ENCODE measurements around the gene KCTD2.
"Not testable (repeated sequence)": the region's sequence is repeated elsewhere in the genome, so short reads cannot be mapped to it uniquely, and the experiment has no call there.

Gene KCTD2

GRCh38 chr17:75051941-75052340, 4.9 kb downstream of the KCTD2 start:
- DNase-seq (ENCODE audit: low spot score), result no peak

DNA sequence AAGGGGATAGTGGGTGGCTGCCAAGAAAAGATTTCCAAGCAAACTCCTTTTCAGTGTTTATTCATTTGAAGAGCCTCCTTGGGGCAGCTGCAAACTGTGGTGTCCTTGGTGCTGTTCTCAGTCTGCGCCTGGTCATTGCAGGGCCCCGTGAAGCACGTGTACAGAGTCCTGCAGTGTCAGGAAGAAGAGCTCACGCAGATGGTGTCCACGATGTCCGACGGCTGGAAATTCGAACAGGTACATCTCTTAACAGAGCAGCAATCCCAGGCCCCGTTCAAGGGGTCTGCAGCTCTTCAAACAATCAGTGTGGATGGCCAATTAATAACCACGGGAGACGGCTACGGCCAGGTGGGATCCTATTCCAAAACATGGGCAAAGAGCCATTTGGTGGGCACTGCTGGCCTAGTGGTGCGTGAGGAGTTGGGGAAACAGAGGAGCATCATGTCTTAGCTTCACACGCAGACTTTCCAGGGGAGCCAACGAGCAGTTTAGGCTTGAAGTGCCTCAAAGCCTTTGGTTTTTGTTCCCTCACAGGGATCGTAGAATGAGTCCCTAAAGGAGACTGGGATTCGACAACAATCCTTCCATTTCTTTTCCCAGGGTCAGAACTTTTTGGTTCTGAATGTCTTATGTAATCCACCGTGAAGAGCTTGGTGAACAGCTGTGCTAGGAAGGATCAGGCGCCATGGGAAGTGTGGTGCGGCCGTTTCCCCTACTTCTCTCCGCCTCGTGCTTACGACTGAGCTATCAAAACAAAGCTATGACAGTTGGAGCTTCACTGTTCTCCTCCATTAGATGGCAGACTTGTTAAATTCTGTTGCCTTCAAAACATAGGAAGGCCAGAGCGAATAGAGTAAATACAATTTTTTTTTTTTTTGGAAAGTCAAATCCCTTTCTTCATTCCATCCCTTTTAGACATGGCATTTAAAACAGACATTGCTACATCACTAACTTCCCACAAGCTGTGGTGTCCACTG, 12.6 kb downstream of the KCTD2 start:
- peak; percentile 77 for DNase-seq (ENCODE audit: low spot score)

DNA sequence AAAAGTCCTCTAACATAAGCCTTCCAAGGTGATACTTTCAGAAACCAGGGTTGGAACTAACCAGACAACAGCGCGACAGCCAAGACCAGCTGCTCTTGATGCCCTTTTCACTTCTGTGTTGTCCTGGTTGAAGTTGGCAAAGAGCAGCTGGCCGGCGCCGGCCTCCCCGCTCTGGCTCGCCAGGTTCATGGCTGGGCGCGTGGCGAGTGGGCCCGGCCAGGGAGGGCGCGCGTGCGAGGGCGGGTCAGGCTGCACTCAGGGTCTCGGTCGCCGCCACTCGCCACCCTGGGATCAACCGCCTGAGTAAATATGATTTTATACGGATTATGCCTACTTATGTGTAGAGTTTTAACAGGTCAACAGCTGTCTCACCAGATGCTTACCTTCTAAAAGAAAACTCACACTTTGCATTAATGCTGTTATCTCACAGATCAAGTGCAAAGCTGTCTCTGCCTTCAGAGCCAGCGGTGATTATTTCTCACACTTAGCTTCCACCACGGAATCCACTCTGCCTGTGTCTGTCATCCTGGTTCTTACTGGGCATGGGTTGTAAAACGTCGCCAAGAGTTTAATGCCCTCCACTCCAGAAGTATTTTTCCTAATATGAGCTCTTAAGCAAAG, 13.5 kb downstream of the KCTD2 start:
- DNase-seq (ENCODE audit: low spot score), result no peak

GRCh38 chr17:75061055-75061438, 14.0 kb downstream of the KCTD2 start:
- no peak for DNase-seq (ENCODE audit: low spot score)

- DNase-seq (ENCODE audit: low spot score), result no peak
Measured at GRCh38 chr17:75061618-75062017, 14.6 kb downstream of the KCTD2 start.

GRCh38 chr17:75063201-75063600, 16.2 kb downstream of the KCTD2 start:
- DNase-seq (ENCODE audit: low spot score), result no peak

DNA sequence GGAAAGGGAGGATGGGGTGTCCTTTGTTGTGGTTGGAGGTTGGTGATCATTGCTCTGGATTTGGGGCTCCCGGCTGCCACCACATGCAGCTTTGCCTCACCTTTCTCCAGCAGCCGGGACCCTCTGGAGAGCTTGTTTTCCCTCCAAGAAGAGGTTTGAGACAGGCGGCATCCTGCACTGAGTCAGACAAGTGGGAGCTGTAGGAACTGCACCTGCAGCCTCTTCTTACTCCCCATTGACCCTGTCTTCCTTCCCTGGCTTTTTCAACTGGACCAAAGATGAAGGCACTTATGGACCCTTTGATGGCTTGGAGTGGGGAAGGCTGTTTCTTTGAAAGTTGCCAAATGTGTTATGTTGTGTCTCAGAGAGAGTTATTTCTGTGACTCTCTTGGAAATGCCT, 16.6 kb downstream of the KCTD2 start:
- DNase-seq (ENCODE audit: low spot score), result no peak

- DNase-seq (ENCODE audit: low spot score), result no peak
Measured at GRCh38 chr17:75064040-75064439, 17.0 kb downstream of the KCTD2 start.

- no peak for DNase-seq (ENCODE audit: low spot score)
Measured at GRCh38 chr17:75064460-75064859, 17.4 kb downstream of the KCTD2 start.

GRCh38 chr17:75064867-75065561, 18.0 kb downstream of the KCTD2 start:
- DNase-seq (ENCODE audit: low spot score), result no peak

DNA sequence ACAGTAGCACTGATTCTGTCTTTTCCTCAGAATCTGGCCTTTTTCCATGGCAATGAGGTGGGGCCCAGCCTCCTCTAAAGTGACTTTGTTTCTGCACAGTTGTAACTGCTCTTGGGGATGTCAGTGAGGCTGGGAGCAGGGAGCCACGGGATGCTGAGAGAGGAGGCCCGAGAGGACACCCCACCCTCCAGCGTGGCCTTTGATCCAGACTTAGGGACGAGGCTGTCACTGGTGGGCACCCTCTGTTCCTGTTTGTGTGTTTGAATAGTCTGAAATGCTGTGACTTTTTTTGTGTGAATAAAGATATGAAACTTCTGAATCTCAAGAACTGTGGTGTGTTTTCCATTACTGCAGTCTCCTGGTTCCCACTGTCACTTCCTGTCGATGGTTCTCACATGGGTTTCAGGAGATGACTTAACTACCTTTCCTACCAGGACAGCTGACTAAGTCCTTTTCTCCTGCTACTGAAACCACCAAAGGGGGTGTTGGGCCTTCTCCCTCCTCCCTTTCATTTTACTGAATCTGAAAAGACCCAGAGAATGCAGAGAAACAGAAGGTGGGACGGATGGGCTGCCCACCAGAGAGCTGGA, 18.6 kb downstream of the KCTD2 start:
- DNase-seq (ENCODE audit: low spot score), result no peak

- no peak for DNase-seq (ENCODE audit: low spot score)
Measured at GRCh38 chr17:75067856-75068255, 20.8 kb downstream of the KCTD2 start.

DNA sequence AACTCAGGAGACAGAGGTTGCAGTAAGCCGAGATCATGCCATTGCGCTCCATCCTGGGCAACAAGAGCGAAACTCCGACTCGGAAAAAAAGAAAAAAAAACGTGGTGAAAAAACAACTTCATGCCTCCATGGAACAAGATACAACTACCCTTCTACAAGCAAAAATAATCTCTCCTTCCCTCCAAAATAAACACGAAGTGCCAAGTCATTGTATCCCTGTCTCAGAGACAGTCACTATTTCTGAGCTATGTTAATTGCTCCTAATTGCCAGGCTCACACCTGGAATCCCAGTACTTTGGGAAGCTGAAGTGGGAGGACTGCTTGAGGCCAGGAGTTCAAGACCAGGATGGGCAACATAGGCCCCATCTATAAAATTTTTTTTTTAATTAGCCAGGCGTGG, 21.7 kb downstream of the KCTD2 start:
- no peak for DNase-seq (ENCODE audit: low spot score)

DNA sequence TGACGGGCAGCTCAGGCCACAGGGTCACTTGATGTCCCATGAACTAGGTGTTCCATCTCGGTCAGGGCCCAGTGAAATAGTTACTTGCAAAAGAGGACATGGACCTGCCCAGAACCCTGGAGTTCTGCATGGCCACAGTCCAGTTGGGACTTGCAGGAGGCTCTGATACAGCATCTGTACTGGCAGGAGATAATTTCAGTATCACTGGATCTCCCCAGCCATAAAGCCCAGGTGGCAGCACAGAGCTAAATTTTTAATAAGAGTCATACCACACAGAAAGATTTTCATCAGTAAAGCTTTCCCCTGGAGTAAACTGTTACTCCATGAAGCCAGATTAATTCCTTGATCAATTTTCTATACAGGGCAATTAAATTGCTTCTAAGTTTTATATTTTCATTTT, 22.8 kb downstream of the KCTD2 start:
- no peak for DNase-seq (ENCODE audit: low spot score)

- DNase-seq (ENCODE audit: low spot score), result not testable (repeated sequence)
Measured at GRCh38 chr17:75071478-75072271, 24.6 kb downstream of the KCTD2 start.

DNA sequence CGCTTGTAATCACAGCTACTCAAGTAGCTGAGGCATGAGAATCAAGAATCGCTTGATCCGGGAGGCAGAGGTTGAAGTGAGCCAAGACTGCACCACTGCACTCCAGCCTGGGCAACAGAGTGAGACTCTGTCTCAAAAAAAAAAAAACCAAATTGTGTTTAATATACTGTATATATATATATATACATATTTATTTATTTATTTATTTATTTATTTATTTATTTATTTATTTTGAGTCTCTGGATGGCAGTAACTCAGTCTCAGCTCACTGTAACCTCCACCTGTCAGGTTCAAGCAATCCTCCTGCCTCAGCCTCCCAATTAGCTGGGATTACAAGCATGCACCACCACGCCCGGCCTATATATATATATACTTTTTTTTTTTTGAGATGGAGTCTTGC, 25.9 kb downstream of the KCTD2 start:
- not testable (repeated sequence) for DNase-seq (ENCODE audit: low spot score)

- no peak for DNase-seq (ENCODE audit: low spot score)
Measured at GRCh38 chr17:75073618-75074047, 26.6 kb downstream of the KCTD2 start.

GRCh38 chr17:75074532-75074931, 27.5 kb downstream of the KCTD2 start:
- DNase-seq (ENCODE audit: low spot score), result no peak

DNA sequence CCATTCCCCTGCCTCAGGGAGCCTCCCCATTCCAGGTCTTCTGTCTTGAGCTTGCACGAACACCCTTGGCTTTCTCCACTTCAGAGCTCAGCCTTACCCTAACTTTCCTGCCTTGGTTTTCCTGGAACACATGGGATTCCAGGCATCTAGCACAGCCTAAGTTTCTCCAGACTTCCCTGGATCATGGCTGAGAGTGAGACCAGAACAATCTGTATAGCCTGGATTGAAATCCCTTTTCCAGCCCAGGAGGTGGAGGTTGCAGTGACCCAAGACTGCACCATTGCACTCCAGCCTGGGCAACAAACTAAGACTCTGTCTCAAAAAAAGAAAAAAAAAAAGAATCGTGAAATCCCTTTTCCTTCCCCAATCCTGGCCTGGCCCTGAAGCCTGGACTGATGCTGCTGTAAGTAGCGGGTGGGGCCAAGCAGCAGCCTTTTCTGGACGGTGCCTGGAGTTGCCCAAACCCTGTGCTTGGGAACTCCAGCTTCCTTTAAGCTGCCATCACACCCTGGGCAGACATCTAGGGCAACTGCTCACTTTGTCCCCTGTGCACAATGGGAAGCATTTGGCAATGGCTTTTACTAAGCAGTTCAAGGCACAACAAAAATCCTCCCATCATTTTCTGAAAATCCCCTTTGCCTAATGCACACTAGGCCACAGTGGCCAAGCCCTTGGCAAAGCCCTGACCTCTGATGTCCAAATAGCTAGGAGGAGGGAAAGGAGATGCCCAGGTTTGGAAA, 28.7 kb downstream of the KCTD2 start:
- DNase-seq (ENCODE audit: low spot score), result no peak

DNA sequence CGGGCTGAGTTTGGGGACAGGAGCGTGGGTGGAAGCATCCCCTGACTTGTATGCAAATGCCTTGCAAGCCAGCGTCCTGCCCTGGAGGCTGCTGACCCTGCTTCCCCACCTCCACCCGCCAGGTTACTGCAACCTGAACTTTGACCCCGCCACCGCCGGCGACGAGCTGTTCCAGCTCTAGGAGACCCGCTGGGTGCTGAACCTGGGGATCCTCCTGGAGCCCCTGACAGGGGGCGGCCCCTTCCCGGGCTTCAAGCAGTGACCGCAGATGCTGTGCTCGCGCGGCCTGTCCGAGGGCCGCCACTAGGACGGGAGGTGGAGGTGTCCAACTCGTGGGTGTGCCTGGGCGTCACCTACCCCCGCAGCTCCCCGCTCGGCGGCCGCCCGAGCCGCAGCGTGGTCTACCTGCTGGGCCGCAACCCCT, 30.1 kb downstream of the KCTD2 start:
- no peak for DNase-seq (ENCODE audit: low spot score)
